ENCODE data around the gene DUSP12.

The DUSP12 gene

GRCh38 chr1:161770250-161770649 is 20.7 kb downstream of the DUSP12 start:
- DNase-seq (ENCODE audit: low read depth): no peak

DNA sequence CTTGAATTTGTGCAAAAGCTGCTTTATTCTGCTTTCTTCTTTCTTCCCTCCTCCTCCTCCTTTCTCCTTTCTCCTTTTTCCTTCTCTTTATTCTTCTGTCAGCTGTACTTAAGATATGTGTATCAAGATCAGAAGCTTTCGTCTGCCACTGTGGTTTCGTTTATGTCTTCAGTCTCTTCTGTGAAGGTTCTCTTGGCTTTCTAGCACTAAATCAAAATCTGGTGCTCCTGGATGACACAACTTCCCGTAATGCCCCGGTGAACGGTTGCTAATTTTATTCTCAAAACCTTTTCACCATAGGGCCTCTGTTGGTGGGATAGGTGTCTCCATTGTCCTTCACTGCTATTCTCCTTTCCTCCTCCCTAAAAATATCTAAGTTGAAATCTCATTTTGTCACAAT is 21.6 kb downstream of the DUSP12 start:
- DNase-seq (ENCODE audit: low read depth): no peak

DNA sequence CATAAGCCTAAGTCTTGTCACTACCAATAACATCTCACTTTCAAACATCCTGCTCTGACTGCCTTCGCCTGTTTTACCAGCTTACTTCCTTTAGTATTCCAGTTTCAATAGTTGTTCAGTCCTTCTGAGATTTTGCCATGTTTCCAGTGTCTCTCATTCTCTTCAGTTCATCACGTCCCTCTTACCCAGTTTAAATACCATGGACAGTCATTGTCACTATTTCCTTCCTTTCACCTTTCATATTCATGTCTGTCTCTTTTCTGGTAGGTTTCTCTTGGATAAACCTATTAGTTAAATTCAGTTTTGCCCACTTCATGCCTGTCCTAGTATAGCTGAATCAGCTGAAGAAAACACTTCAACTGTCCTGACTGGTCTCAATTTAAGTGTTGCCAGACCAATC is 22.4 kb downstream of the DUSP12 start:
- no peak for DNase-seq (ENCODE audit: low read depth)

DNA sequence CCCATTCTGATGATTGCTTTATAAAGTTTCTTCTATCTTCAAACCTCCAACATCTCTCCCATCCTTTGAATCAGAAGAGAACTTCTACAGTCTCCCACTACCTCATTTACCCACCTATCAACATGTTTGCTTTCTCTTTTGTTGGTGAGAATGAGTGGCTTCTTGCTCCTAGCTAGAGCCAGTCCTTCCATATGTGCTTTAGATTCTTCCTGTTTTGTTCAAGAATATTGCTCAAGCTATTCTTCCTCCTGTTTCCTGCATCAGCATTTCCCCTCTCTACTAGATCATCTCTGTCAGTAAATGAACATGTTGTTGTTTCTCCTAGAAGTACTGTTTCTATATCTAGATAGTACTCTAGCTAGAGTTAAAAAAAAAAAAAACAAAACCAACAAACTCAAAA is 22.8 kb downstream of the DUSP12 start:
- DNase-seq (ENCODE audit: low read depth): no peak

DNA sequence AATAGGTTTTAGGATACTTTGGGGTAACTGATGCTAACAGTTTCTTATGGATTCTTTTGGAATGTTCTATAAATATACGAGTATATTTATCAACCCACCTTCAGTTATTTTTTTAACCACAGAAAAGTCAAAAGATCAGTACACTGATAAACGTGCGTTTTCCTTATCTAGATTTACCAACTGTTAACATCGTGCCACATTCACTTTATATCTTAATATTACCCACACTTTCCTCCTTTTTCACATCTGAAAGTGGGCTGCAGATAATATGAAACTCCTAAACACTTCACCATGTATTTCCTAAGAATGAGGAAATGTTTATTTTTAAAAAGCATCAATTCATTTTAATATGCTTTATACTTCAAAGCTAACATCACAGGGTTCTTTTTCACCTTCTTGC is 24.2 kb downstream of the DUSP12 start:
- DNase-seq (ENCODE audit: low read depth): no peak

DNA sequence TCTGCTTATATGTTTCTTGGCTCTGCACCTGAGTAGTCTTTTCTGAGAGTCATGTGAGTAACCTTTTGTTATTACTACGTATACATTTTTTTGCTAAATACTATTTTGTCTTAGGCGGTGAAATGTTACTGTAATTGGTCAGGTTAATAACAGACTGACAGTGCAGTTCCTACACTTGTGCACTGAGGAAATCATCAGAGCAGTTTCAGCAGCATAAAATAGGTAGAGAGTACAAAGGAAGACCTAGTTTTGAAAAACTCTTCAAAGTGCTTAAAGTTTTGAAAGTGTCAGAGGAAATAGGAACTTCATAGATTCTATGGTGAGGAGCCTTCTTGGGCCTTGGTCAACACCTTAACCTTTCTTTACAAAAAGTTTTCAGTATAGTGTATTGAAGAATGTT is 27.7 kb downstream of the DUSP12 start:
- no peak for DNase-seq (ENCODE audit: low read depth)

- DNase-seq (ENCODE audit: low read depth): no peak
These were observed 28.9 kb downstream of the DUSP12 start for GRCh38 chr1:161778522-161778921.

DNA sequence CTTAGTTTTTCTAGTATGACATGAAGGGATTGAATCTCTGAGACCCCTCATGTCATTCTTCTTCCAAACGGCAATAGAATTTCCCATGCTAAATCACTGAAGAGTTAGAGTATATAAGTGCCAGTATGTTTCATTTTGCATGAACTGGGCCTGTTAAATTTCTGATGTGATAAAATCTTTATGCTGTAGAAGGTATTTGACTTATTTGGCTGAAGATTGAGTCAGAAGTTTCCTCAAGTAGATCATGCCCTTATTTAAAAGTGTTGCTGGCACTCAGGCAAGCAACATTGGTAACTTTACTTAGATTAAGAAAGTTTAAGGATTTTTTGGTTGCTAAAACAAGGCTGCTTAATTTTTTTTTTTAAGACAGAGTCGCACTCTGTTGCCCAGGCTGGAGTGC is 29.8 kb downstream of the DUSP12 start:
- no peak for DNase-seq (ENCODE audit: low read depth)

DNA sequence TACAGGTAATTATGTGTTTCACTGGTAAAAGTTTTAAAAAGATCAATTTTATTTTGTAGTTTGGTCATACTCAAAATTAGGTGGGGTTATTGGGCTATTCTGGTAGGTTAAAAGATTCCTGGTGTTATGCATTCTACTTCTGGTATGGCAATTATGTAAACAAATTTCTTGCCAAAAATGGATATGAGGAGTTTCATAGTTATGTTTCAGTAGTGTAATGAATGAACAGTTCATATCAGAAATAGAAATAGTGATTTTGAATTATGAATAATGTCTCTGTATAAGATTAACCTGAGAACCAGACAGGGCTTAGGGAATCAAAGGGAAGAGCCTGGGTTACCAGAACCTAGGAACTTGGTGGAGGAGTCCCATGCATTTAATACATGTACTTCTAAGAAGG is 32.4 kb downstream of the DUSP12 start:
- no peak for DNase-seq (ENCODE audit: low read depth)

DNA sequence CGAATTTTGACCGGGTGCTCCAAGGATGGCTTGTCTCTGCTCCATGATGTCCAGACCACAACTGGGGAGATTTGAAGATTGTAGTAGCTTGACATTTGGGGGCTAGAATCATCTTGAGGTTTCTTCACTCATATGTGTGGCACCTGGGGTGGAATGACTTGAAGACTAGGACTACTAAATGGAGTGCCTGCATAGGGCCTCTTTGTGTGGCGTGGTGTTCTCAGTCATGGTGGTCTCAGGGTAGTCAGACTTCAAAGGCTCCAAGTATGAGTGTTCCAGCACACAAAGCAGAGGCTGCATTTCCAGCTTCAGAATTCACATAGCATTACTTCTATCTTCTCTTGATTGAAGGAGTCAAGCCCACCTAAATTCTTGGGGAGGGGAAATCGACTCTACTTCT is 33.3 kb downstream of the DUSP12 start:
- no peak for DNase-seq (ENCODE audit: low read depth)

GRCh38 chr1:161784968-161785367 is 35.4 kb downstream of the DUSP12 start:
- no peak for DNase-seq (ENCODE audit: low read depth)

DNA sequence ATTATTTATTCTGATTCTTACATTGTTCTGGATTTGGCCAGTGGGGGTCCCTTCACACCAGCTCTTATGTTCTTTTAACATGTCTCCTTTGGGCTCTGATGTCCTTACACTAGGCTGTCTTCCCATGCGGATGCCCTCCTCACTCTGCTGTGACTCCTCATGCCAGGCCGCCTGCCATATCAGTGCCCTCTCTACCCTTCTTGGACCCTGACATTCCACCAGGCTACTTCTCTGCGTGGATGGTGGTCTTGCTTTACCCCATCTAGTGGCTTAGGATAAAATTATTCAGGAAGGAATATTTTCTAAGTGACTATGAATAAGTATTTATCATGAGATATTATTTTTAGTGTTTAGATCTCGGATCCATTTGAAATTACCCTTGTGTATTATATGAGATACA is 37.8 kb downstream of the DUSP12 start:
- DNase-seq (ENCODE audit: low read depth): no peak

DNA sequence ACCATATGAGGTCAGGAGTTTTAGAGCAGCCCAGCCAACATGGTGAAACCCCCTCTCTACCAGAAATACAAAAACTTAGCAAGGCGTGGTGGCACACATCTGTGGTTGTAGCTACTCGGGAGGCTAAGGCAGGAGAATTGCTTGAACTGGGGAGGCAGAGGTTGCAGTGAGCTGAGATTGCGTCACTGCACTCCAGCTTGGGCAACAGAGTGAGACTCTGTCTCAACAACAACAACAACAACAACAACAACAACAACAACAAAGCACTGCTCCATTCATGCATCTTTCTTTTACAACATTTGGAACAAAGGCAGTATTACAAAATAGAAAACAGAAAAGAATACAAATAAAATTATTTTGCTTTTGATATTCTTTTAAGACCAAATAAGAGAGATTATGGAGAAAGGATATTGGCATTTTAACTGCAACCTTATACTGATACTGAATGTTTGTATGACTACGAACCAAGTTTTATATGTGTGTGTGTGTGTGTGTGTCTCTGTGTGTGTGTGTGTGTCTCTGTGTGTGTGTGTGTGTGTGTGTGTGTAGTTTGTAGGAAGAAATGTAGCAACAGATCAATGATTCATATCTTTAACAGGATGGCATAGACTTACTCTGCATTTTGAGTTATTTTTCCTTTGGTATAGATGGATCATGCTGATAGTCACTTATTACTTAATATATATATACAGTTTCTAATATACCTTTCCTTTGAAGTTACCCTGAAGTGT is 41.2 kb downstream of the DUSP12 start:
- no peak for DNase-seq (ENCODE audit: low read depth)

DNA sequence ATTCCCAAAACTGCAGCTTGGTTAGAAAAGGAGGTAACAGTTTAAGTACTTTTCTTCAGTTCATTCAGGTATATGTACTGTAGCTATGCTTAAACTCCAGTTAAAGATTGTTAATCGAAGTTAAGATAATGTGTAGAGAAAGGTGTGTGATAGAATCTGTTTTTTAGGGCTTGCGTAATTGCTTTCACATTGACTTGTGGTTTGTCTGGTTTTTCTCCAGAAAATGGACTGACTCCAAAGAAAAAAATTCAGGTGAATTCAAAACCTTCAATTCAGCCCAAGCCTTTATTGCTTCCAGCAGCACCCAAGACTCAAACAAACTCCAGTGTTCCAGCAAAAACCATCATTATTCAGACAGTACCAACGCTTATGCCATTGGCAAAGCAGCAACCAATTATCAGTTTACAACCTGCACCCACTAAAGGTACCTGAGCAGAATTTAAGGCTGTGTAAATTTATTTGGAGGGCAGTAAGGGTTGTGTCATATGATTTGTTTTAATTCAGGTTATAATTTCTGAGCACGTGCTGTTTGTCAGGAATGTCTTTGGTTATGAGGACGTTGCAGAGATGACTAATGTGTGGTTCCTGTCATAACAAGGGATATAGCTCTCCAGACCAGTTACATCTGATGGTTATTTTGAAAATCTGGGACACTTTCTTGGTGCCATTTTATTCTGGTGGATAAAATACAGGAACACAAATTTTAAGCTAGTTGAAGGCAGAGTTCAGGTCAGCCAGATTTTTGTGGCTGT is 42.5 kb downstream of the DUSP12 start:
- no peak for DNase-seq (ENCODE audit: low read depth)

GRCh38 chr1:161792740-161793139 is 43.2 kb downstream of the DUSP12 start:
- DNase-seq (ENCODE audit: low read depth): no peak

DNA sequence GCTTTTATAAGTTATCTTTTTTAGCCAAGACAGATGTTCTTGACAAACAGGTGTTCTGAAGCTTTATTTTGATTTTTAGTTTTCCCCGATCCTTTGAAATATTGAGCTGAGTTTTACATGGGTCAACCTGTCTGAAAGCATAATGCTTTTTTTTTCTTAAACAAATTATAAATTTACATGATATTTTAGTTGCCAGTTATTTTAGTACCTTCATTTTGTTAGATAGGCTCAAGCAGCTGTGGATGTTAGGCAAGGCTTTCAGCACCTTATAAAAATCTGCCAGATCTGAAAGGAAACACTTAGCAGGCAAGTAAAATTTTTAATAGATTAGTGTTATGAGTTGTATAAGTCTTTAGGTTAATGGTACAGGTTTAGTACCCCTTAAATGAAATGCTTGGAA is 50.2 kb downstream of the DUSP12 start:
- no peak for DNase-seq (ENCODE audit: low read depth)

DNA sequence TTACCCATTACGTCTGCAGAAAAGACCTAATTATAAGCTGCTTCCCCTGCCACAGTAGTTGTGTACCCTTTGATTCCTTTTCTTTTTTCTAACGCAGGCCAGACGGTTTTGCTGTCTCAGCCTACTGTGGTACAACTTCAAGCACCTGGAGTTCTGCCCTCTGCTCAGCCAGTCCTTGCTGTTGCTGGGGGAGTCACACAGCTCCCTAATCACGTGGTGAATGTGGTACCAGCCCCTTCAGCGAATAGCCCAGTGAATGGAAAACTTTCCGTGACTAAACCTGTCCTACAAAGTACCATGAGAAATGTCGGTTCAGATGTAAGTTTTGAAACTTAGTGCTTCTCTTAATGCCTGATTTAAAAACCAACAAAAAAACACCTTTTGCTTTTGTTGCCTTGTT is 52.4 kb downstream of the DUSP12 start:
- no peak for DNase-seq (ENCODE audit: low read depth)

DNA sequence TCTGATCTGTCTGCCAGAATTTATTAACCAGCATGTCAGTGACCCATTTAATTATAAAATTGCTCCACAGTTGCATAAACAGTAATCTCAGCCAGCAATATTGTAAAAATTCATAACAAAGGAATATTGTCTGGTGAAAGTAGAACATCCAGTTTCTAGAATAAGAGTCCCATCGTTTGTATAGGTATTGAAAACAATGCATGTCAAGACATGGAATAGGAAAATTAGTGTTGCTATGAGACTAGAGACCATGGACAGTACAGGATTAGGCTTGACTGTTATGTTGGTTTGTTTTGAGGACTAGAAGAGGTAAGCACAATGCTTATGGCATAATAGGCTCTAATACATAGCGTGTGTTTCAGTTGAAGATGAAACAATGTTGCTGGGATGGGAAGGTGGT is 53.6 kb downstream of the DUSP12 start:
- no peak for DNase-seq (ENCODE audit: low read depth)

DNA sequence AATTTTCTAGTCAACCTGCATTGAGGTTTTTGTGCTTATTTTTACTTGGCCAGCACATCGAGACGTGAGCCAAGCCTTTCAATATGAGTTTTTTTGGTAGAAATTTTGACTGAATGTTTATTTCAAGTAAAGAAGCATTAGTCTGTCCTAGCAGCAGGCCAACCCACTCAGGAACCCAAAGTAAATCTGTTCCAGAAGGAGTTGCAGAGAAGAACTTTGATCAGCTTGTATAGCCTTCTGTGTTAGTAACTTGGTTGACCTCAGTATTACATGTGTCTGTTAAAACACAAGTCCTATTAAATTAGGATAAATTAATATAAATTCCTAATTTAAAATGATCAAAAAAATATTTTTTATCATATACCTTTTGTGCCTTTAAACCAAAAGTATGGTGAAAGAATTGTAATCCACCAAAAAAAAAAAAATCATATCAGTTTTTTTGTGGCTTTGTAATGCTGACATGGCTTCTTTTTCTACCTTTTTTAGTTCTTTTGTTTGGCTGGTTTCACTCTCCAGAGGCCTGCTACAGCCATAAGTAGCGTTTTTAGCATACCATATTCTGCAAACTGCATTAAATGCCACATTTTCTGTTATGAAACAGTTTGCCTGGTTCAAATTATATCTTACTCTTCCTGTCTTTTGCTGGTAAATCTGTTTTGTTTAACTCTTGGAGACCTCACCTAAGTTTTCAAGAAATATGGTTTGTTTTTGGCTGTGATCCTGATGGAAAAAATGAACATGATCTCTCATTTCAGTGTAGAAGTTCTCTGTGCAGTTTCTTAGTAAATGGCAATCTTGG is 56.0 kb downstream of the DUSP12 start:
- no peak for DNase-seq (ENCODE audit: low read depth)
